Activated T-helper 17 cell treated with anti-CD3 and anti-CD28 coated beads, Interleukin-2, amount 50 U/mL, for 72 hours (primary cell): ENCODE results near the gene SLC35D1. TPM values are rescaled to one million over a fixed set of nuclear protein-coding genes. Genes with fewer than 3 reads are reported as not detected.
A peak's percentile ranks its signal among the peaks of the same experiment; 100 is the strongest.
"Not testable (repeated sequence)": the region's sequence is repeated elsewhere in the genome, so short reads cannot be mapped to it uniquely, and the experiment has no call there.

Experiments used
- ATAC-seq: fragments of 150-1000 bp; cut with Tn5 transposase; replicated peaks from 2 replicates; pipeline ENCODE4 v1.10.0; 2021; ENCODE audit warnings: mild to moderate bottlenecking, moderate library complexity
- H3K27ac Mint-ChIP-seq: one replicate; pipeline ENCODE4 v1.8.0; 2022; ENCODE audit warnings: mixed read lengths
- H3K27me3 Mint-ChIP-seq: one replicate; pipeline ENCODE4 v1.8.0; 2022; ENCODE audit warnings: mixed read lengths
- H3K36me3 Mint-ChIP-seq: one replicate; pipeline ENCODE4 v1.8.0; 2022; ENCODE audit warnings: low read depth, mild to moderate bottlenecking, mixed read lengths
- H3K4me1 Mint-ChIP-seq: one replicate; pipeline ENCODE4 v1.8.0; 2022; ENCODE audit warnings: mixed read lengths
- H3K4me3 Mint-ChIP-seq: one replicate; pipeline ENCODE4 v1.8.0; 2022; ENCODE audit warnings: mild to moderate bottlenecking, mixed read lengths
- H3K9me3 Mint-ChIP-seq: one replicate; pipeline ENCODE4 v1.8.0; 2022; ENCODE audit warnings: mixed read lengths
- total RNA-seq, 2 donors: library from RNA; stranded (reverse); gene quantifications; one replicate each; pipeline ENCODE4 v1.2.3, GENCODE V29; 2022

Gene SLC35D1
- 10 to 100 TPM; 10.3 to 16.2 TPM for total RNA-seq

GRCh38 chr1:67053785-67054772 lies at the start of gene SLC35D1:
Gene SLC35D1, minus strand, starts transcription at chr1:67054148. Its CDS starts 135 bp downstream, at chr1:67054013.
- Mint-ChIP-seq H3K36me3 (peaks cover 38% of the 10 kb centered on the region), H3K27me3 (peaks cover under 1% of the 10 kb centered on the region), H3K9me3 (no peaks in the 10 kb centered on the region), H3K4me3 (peak within 1 kb of the TSS; percentile 86), H3K4me1 (peaks cover 10% of the 10 kb centered on the region), H3K27ac (peak within 1 kb of the TSS; percentile 82)
- peak; percentile 76 for ATAC-seq

DNA sequence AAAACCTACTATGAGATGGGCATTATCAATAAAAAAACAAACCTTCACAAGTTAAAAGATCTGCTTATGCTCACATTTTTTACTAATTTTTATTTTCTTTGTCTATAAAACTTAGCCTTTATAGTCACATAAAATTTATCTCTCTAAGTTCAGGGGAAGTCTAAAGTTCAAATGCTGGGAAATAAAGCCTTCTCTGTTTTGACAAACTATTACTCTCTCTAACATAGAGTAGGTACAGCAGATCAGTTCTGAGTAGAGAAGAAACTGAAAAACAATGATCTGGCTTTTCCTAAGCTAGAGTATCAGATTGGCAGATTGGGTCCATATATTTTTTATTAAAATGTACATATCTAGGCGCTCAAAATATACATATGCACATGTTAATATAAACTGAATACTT lies 49.6 kb upstream of the SLC35D1 start:
- H3K27me3 Mint-ChIP-seq = peaks cover 7% of the 10 kb centered on the region
- no peaks in the 10 kb centered on the region for H3K4me1 Mint-ChIP-seq
- no peak overlapping the region for H3K27ac Mint-ChIP-seq
- H3K9me3 Mint-ChIP-seq = no peaks in the 10 kb centered on the region
- H3K36me3 Mint-ChIP-seq = no peaks in the 10 kb centered on the region
- ATAC-seq = no peak
- no peak overlapping the region for H3K4me3 Mint-ChIP-seq

GRCh38 chr1:67100833-67101232 lies 46.9 kb upstream of the SLC35D1 start:
- H3K27me3 Mint-ChIP-seq = peaks cover 7% of the 10 kb centered on the region
- no peaks in the 10 kb centered on the region for H3K36me3 Mint-ChIP-seq
- no peak overlapping the region for H3K27ac Mint-ChIP-seq
- no peaks in the 10 kb centered on the region for H3K4me1 Mint-ChIP-seq
- no peak for ATAC-seq
- no peaks in the 10 kb centered on the region for H3K9me3 Mint-ChIP-seq
- H3K4me3 Mint-ChIP-seq = no peak overlapping the region

- no peaks in the 10 kb centered on the region for H3K36me3 Mint-ChIP-seq
- ATAC-seq = no peak
- H3K27ac Mint-ChIP-seq = no peak overlapping the region
- no peaks in the 10 kb centered on the region for H3K9me3 Mint-ChIP-seq
- H3K27me3 Mint-ChIP-seq = peaks cover 4% of the 10 kb centered on the region
- no peak overlapping the region for H3K4me3 Mint-ChIP-seq
- no peaks in the 10 kb centered on the region for H3K4me1 Mint-ChIP-seq
These were observed 43.4 kb upstream of the SLC35D1 start for GRCh38 chr1:67097305-67097704.

DNA sequence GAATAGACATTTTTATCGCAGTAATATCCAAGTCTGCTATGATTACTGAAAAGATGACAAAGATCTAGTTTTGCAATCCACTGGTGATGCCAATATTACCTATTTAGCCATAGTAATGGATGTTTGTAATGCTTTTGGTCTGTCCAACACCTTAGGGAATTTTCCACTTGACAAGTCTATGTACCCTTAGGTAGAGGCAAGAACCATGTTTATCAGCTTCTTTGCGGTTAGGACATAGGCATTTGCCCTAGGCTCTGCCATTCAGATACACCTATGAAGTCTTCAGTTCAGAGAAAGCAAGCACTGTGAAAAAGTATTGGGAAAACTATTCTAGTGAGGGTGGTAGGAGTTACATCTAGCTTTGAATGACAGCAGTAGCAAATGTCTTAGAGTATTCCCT lies 40.2 kb upstream of the SLC35D1 start:
- Mint-ChIP-seq H3K4me3 (no peak overlapping the region), H3K4me1 (no peaks in the 10 kb centered on the region), H3K27ac (no peak overlapping the region), H3K36me3 (no peaks in the 10 kb centered on the region), H3K9me3 (no peaks in the 10 kb centered on the region), H3K27me3 (peaks cover 4% of the 10 kb centered on the region)
- no peak for ATAC-seq

GRCh38 chr1:67089685-67090208 lies 35.8 kb upstream of the SLC35D1 start:
- no peak for ATAC-seq
- Mint-ChIP-seq H3K36me3 (no peaks in the 10 kb centered on the region), H3K27me3 (peaks cover 4% of the 10 kb centered on the region)

GRCh38 chr1:67088440-67088839 lies 34.5 kb upstream of the SLC35D1 start:
- H3K36me3 Mint-ChIP-seq = no peaks in the 10 kb centered on the region
- no peaks in the 10 kb centered on the region for H3K9me3 Mint-ChIP-seq
- H3K27me3 Mint-ChIP-seq = peaks cover 4% of the 10 kb centered on the region
- ATAC-seq = no peak
- no peak overlapping the region for H3K27ac Mint-ChIP-seq
- no peaks in the 10 kb centered on the region for H3K4me1 Mint-ChIP-seq
- H3K4me3 Mint-ChIP-seq = no peak overlapping the region

More at GRCh38 chr1:67089685-67090208, 35.8 kb upstream of the SLC35D1 start:
- H3K4me3 Mint-ChIP-seq = no peak overlapping the region
- no peaks in the 10 kb centered on the region for H3K4me1 Mint-ChIP-seq
- no peak overlapping the region for H3K27ac Mint-ChIP-seq
- no peaks in the 10 kb centered on the region for H3K9me3 Mint-ChIP-seq

DNA sequence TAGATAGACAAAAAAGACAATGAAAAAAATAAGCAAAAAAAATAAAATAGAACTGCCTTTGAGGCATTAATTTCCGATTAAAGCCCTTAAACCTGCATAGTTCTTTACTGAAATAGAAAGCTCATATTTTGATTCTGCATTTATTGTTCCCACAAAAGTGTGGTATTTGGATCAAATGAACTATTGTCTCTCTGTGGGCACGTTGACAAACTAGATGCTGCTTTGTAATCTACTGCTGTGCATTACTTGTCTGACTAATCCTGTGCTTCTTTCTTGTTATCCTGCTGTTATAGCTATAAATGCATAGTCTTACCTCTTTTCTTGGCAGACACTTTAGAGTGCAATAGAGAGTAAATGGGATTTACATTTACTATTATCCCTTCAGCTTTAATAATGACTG lies 31.4 kb upstream of the SLC35D1 start:
- Mint-ChIP-seq H3K9me3 (no peaks in the 10 kb centered on the region), H3K4me1 (no peaks in the 10 kb centered on the region), H3K27ac (no peak overlapping the region), H3K4me3 (no peak overlapping the region), H3K36me3 (no peaks in the 10 kb centered on the region), H3K27me3 (no peaks in the 10 kb centered on the region)
- ATAC-seq = no peak

- H3K9me3 Mint-ChIP-seq = no peaks in the 10 kb centered on the region
- H3K36me3 Mint-ChIP-seq = no peaks in the 10 kb centered on the region
- H3K27me3 Mint-ChIP-seq = no peaks in the 10 kb centered on the region
- H3K27ac Mint-ChIP-seq = no peak overlapping the region
- no peak for ATAC-seq
- H3K4me1 Mint-ChIP-seq = no peaks in the 10 kb centered on the region
- no peak overlapping the region for H3K4me3 Mint-ChIP-seq
These were observed 30.9 kb upstream of the SLC35D1 start for GRCh38 chr1:67084765-67085318.

- no peaks in the 10 kb centered on the region for H3K36me3 Mint-ChIP-seq
- H3K27me3 Mint-ChIP-seq = no peaks in the 10 kb centered on the region
- H3K27ac Mint-ChIP-seq = no peak overlapping the region
- no peak for ATAC-seq
- no peaks in the 10 kb centered on the region for H3K4me1 Mint-ChIP-seq
- no peak overlapping the region for H3K4me3 Mint-ChIP-seq
- no peaks in the 10 kb centered on the region for H3K9me3 Mint-ChIP-seq
These were observed 24.3 kb upstream of the SLC35D1 start for GRCh38 chr1:67078291-67078690.

- no peak overlapping the region for H3K4me3 Mint-ChIP-seq
- ATAC-seq = no peak
- no peaks in the 10 kb centered on the region for H3K36me3 Mint-ChIP-seq
- peaks cover 4% of the 10 kb centered on the region for H3K9me3 Mint-ChIP-seq
- no peak overlapping the region for H3K27ac Mint-ChIP-seq
- H3K4me1 Mint-ChIP-seq = no peaks in the 10 kb centered on the region
- H3K27me3 Mint-ChIP-seq = peaks cover 4% of the 10 kb centered on the region
These were observed 23.6 kb upstream of the SLC35D1 start for GRCh38 chr1:67077593-67077992.

DNA sequence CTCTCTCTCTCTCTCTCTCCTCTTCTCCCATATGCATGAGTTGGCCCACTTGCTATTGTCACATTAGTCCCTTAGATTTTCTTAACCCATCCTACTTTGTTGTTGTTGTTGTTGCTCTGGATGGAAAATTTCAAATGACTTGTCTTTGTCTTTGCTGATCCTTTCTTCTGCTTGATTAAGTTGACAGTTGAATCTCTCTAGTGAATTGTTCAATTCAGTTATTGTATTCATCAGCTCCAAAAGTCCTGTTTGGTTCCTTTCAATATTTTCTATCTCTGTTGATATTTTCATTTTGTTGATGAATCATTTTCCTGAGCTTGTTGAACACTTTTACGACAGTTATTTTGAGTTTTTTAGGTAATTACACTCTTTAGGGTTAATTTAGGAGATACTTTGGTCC lies 18.8 kb upstream of the SLC35D1 start:
- Mint-ChIP-seq H3K4me1 (no peaks in the 10 kb centered on the region), H3K36me3 (no peaks in the 10 kb centered on the region), H3K27me3 (peaks cover 12% of the 10 kb centered on the region), H3K9me3 (peaks cover 5% of the 10 kb centered on the region), H3K4me3 (no peak overlapping the region), H3K27ac (no peak overlapping the region)
- ATAC-seq = no peak

GRCh38 chr1:67067655-67068054 lies 13.7 kb upstream of the SLC35D1 start:
- peaks cover 13% of the 10 kb centered on the region for H3K9me3 Mint-ChIP-seq
- ATAC-seq, H3K27ac Mint-ChIP-seq, H3K36me3 Mint-ChIP-seq, H3K4me3 Mint-ChIP-seq, H3K4me1 Mint-ChIP-seq: not testable (repeated sequence)
- peaks cover 12% of the 10 kb centered on the region for H3K27me3 Mint-ChIP-seq

DNA sequence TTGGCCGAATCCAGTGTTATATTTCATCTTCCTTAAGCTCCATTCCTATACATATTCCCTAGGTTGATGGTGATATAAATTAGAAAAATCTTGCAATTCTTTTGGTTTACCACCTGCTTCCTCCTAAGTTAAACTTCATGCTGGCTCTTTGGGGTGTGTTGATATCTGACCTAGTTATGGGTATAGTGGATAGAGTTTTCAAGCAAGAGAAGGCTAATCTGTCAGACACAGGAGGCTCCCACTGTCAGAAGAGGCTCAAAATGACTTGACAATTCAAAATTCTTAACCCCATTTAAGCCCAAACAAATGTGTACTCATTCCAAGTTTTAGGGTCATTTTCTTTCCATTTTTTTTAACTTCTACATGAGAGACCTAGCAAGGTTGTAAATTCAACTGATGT lies 8.5 kb upstream of the SLC35D1 start:
- Mint-ChIP-seq H3K4me3 (no peak overlapping the region), H3K4me1 (no peaks in the 10 kb centered on the region), H3K27ac (no peak overlapping the region), H3K9me3 (peaks cover 9% of the 10 kb centered on the region), H3K27me3 (peaks cover 8% of the 10 kb centered on the region), H3K36me3 (no peaks in the 10 kb centered on the region)
- no peak for ATAC-seq

- no peaks in the 10 kb centered on the region for H3K4me1 Mint-ChIP-seq
- H3K9me3 Mint-ChIP-seq = no peaks in the 10 kb centered on the region
- no peak for ATAC-seq
- H3K27me3 Mint-ChIP-seq = peaks cover 8% of the 10 kb centered on the region
- H3K27ac Mint-ChIP-seq = no peak overlapping the region
- no peak overlapping the region for H3K4me3 Mint-ChIP-seq
- H3K36me3 Mint-ChIP-seq = no peaks in the 10 kb centered on the region
These were observed 7.3 kb upstream of the SLC35D1 start for GRCh38 chr1:67061266-67061665.
